ENCODE data around the gene EIF2S2.

EIF2S2 gene

GRCh38 chr20:34122274-34122980 is 10.4 kb upstream of the EIF2S2 start:
- DNase-seq (ENCODE audit: low spot score): no peak

- DNase-seq (ENCODE audit: low spot score): no peak
Observed at GRCh38 chr20:34120213-34120612, 8.2 kb upstream of the EIF2S2 start.

- no peak for DNase-seq (ENCODE audit: low spot score)
Observed at GRCh38 chr20:34115232-34115631, 3.2 kb upstream of the EIF2S2 start.

GRCh38 chr20:34114809-34115208 is 2.8 kb upstream of the EIF2S2 start:
- DNase-seq (ENCODE audit: low spot score): no peak

GRCh38 chr20:34112600-34113101 is 608 bp upstream of the EIF2S2 start:
- DNase-seq (ENCODE audit: low spot score): no peak

GRCh38 chr20:34110745-34111641 is 1.1 kb downstream of the EIF2S2 start:
- no peak for DNase-seq (ENCODE audit: low spot score)

GRCh38 chr20:34110025-34110744 is 1.9 kb downstream of the EIF2S2 start:
- no peak for DNase-seq (ENCODE audit: low spot score)

- no peak for DNase-seq (ENCODE audit: low spot score)
Observed at GRCh38 chr20:34109442-34109841, 2.6 kb downstream of the EIF2S2 start.

GRCh38 chr20:34108616-34109174 is 3.3 kb downstream of the EIF2S2 start:
- no peak for DNase-seq (ENCODE audit: low spot score)

GRCh38 chr20:34105978-34106675 is 5.9 kb downstream of the EIF2S2 start:
- no peak for DNase-seq (ENCODE audit: low spot score)

GRCh38 chr20:34104059-34104458 is 8.0 kb downstream of the EIF2S2 start:
- no peak for DNase-seq (ENCODE audit: low spot score)

- DNase-seq (ENCODE audit: low spot score): no peak
Observed at GRCh38 chr20:34102342-34102741, 9.7 kb downstream of the EIF2S2 start.

- DNase-seq (ENCODE audit: low spot score): no peak
Observed at GRCh38 chr20:34100576-34100975, 11.5 kb downstream of the EIF2S2 start.

- no peak for DNase-seq (ENCODE audit: low spot score)
Observed at GRCh38 chr20:34099675-34100074, 12.4 kb downstream of the EIF2S2 start.

- no peak for DNase-seq (ENCODE audit: low spot score)
Observed at GRCh38 chr20:34098570-34098969, 13.5 kb downstream of the EIF2S2 start.

- no peak for DNase-seq (ENCODE audit: low spot score)
Observed at GRCh38 chr20:34096699-34097444, 15.2 kb downstream of the EIF2S2 start.

- no peak for DNase-seq (ENCODE audit: low spot score)
Observed at GRCh38 chr20:34095825-34096224, 16.2 kb downstream of the EIF2S2 start.

- DNase-seq (ENCODE audit: low spot score): no peak
Observed at GRCh38 chr20:34093895-34094294, 18.1 kb downstream of the EIF2S2 start.

GRCh38 chr20:34091637-34092200 is 20.3 kb downstream of the EIF2S2 start:
- no peak for DNase-seq (ENCODE audit: low spot score)

GRCh38 chr20:34090645-34091044 is 21.4 kb downstream of the EIF2S2 start:
- no peak for DNase-seq (ENCODE audit: low spot score)
